Karpas-422 (cell line): ENCODE data around the gene CASQ1. TPM values are rescaled to one million over a fixed set of nuclear protein-coding genes. Genes with fewer than 3 reads are reported as not detected.

Experiments
- DNase-seq: peaks from one replicate; pipeline ENCODE4 v3.0.0-alpha.2; 2015
- H2AFZ ChIP-seq: fragments of 200-600 bp; sonication (generic); 2 replicates; pipeline ENCODE4 v1.6.1; 2014; ENCODE audit warnings: antibody characterized with exemption, low read length, mixed read lengths
- H3K27ac ChIP-seq: fragments of 200-600 bp; sonication (generic); 2 replicates; pipeline ENCODE4 v1.5.1; 2014; ENCODE audit warnings: mild to moderate bottlenecking, low read length, moderate library complexity
- H3K27me3 ChIP-seq: fragments of 200-600 bp; sonication (generic); 2 replicates; pipeline ENCODE4 v1.6.1; 2014; ENCODE audit warnings: low read length, mixed read lengths
- H3K36me3 ChIP-seq: fragments of 200-600 bp; sonication (generic); 2 replicates; pipeline ENCODE4 v1.6.1; 2014; ENCODE audit warnings: low read length, mixed read lengths; ENCODE audit not compliant: insufficient read depth
- H3K4me1 ChIP-seq: fragments of 200-600 bp; sonication (generic); 2 replicates; pipeline ENCODE4 v1.6.1; 2014; ENCODE audit warnings: mild to moderate bottlenecking, low read length, mixed read lengths
- H3K4me2 ChIP-seq: fragments of 200-600 bp; sonication (generic); 2 replicates; pipeline ENCODE4 v1.6.1; 2014; ENCODE audit warnings: low read length, low read depth, mild to moderate bottlenecking; ENCODE audit not compliant: poor library complexity, severe bottlenecking
- H3K4me3 ChIP-seq: fragments of 200-600 bp; sonication (generic); 2 replicates; pipeline ENCODE4 v1.5.1; 2014; ENCODE audit warnings: mild to moderate bottlenecking, antibody characterized with exemption, low read length, mixed read lengths
- H3K79me2 ChIP-seq: fragments of 200-600 bp; sonication (generic); 2 replicates; pipeline ENCODE4 v1.6.1; 2014; ENCODE audit warnings: mild to moderate bottlenecking, low read length, mixed read lengths
- H3K9ac ChIP-seq: fragments of 200-600 bp; sonication (generic); 2 replicates; pipeline ENCODE4 v1.6.0; 2014; ENCODE audit warnings: low read length
- H3K9me2 ChIP-seq: fragments of 200-600 bp; sonication (generic), shearing (Covaris generic); replicated peaks from 2 replicates; pipeline ENCODE4 v1.6.0; 2014; ENCODE audit warnings: mild to moderate bottlenecking, low read length, moderate library complexity; ENCODE audit not compliant: insufficient read depth
- H3K9me3 ChIP-seq: fragments of 300-700, 200-600 bp; sonication (generic); 2 replicates; pipeline ENCODE4 v1.6.1; 2014; ENCODE audit warnings: low read length, mixed read lengths
- H4K20me1 ChIP-seq: fragments of 200-600 bp; sonication (generic); 2 replicates; pipeline ENCODE4 v1.6.1; 2014; ENCODE audit warnings: mild to moderate bottlenecking, antibody characterized with exemption, low read length, low read depth; ENCODE audit not compliant: insufficient read depth
- total RNA-seq: library from RNA; depleted of rRNA; stranded (reverse); fragments of >200 nt; shearing (Covaris generic); gene quantifications from 2 replicates; pipeline ENCODE4 v1.2.3, GENCODE V29; 2014; ENCODE audit warnings: low replicate concordance

CASQ1 gene
- total RNA-seq, 1 experiment from 2014 or later, result not detected

DNA sequence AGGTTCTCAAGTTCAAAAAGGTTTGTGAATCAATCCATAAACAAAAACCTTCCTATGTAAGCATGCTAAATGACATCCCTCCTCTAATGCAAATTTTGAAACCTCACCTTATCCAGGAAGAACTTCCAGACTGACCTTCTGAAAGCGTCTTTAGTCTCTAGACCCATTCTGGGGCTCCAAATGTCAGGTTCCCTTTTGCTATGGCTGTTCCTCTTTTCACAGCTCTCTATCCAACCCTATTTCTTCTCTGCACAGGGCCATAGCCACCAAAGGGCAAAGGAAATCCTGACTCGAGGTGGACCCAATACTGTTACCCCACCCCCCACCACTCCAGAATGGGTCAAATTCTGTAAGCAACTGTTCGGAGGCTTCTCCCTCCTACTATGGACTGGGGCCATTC, 35.6 kb upstream of the CASQ1 start:
- no peak overlapping the region for H3K27ac ChIP-seq
- H3K9me2 ChIP-seq, result no peaks in the 10 kb centered on the region
- H3K27me3 ChIP-seq, result no peaks in the 10 kb centered on the region
- H2AFZ ChIP-seq, result no peak overlapping the region
- H3K4me1 ChIP-seq, result no peaks in the 10 kb centered on the region
- H3K4me3 ChIP-seq, result no peak overlapping the region
- H3K9ac ChIP-seq, result no peak overlapping the region
- no peaks in the 10 kb centered on the region for H3K9me3 ChIP-seq
- no peaks in the 10 kb centered on the region for H3K79me2 ChIP-seq
- H3K4me2 ChIP-seq, result no peak overlapping the region
- no peaks in the 10 kb centered on the region for H3K36me3 ChIP-seq
- no peaks in the 10 kb centered on the region for H4K20me1 ChIP-seq
- DNase-seq, result no peak

DNA sequence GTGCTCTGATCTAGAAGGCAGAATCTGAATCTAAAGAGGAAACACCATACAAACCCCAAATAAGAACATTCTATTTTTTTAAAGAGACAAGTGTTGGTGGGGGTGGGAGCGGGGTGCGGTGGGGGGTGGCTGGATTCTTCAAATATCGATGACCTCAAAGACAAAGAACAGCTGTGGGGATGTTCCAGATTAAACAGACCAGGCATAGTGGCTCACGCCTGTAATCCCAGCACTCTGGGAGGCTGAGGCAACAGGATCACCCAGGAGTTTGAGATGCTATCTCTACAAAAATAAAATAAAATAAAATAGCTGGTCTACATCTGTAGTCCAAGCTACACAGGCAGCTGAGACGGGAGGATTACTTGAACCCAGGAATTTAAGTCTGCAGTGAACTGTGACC, 34.0 kb upstream of the CASQ1 start:
- no peaks in the 10 kb centered on the region for H3K79me2 ChIP-seq
- no peaks in the 10 kb centered on the region for H3K27me3 ChIP-seq
- H3K9me3 ChIP-seq, result no peaks in the 10 kb centered on the region
- H3K27ac ChIP-seq, result no peak overlapping the region
- no peaks in the 10 kb centered on the region for H4K20me1 ChIP-seq
- no peak for DNase-seq
- H3K9me2 ChIP-seq, result no peaks in the 10 kb centered on the region
- no peak overlapping the region for H2AFZ ChIP-seq
- no peak overlapping the region for H3K4me2 ChIP-seq
- no peak overlapping the region for H3K4me3 ChIP-seq
- no peaks in the 10 kb centered on the region for H3K36me3 ChIP-seq
- no peak overlapping the region for H3K9ac ChIP-seq
- H3K4me1 ChIP-seq, result no peaks in the 10 kb centered on the region

DNA sequence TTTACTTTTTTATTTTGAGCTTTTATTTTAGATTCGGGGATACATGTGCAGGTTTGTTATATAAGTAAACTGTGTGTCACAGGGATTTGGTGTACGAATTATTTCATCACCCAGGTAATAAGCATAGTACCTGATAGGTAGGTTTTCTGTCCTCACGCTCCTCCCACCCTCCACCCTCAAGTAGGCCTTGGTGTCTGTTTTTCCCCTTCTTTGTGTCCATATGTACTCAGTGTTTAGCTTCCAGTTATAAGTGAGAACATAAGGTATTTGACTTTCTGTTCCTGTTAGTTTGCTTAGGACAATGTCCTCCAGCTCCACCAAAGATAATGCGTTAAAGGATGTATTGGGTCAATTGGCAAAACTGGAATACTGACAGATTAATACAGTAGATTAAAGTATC, 33.2 kb upstream of the CASQ1 start:
- no peak overlapping the region for H3K4me3 ChIP-seq
- no peaks in the 10 kb centered on the region for H3K79me2 ChIP-seq
- H3K4me2 ChIP-seq, result no peak overlapping the region
- H3K9ac ChIP-seq, result no peak overlapping the region
- no peaks in the 10 kb centered on the region for H3K9me3 ChIP-seq
- no peak for DNase-seq
- no peak overlapping the region for H3K27ac ChIP-seq
- H3K27me3 ChIP-seq, result no peaks in the 10 kb centered on the region
- H3K9me2 ChIP-seq, result no peaks in the 10 kb centered on the region
- no peaks in the 10 kb centered on the region for H3K4me1 ChIP-seq
- no peaks in the 10 kb centered on the region for H3K36me3 ChIP-seq
- H4K20me1 ChIP-seq, result no peaks in the 10 kb centered on the region
- no peak overlapping the region for H2AFZ ChIP-seq

DNA sequence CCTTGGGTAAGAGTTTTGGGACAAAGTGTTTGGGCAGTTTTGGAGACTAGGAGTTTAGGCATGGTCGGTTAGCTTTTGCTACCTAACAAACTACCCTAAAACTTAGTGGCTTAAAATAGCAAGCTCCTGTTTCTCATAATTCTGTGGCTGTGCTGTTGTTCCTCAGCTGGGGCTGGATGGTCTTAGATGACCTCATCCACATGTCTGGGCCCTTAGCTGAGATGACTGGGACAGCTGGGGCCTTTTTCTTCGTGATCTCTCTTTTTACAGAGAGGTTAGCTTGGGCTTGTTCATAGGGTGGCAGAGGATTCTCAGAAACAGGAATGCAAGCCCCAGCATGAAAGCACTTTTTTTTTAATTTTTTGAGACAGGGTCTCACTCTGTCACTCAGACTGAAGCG, 32.3 kb upstream of the CASQ1 start:
- no peaks in the 10 kb centered on the region for H3K9me3 ChIP-seq
- DNase-seq, result no peak
- H3K27ac ChIP-seq, result no peak overlapping the region
- no peaks in the 10 kb centered on the region for H3K9me2 ChIP-seq
- H3K4me1 ChIP-seq, result no peaks in the 10 kb centered on the region
- no peaks in the 10 kb centered on the region for H3K27me3 ChIP-seq
- no peak overlapping the region for H3K4me2 ChIP-seq
- H2AFZ ChIP-seq, result no peak overlapping the region
- no peak overlapping the region for H3K9ac ChIP-seq
- no peaks in the 10 kb centered on the region for H3K79me2 ChIP-seq
- no peaks in the 10 kb centered on the region for H3K36me3 ChIP-seq
- no peak overlapping the region for H3K4me3 ChIP-seq
- H4K20me1 ChIP-seq, result no peaks in the 10 kb centered on the region

DNA sequence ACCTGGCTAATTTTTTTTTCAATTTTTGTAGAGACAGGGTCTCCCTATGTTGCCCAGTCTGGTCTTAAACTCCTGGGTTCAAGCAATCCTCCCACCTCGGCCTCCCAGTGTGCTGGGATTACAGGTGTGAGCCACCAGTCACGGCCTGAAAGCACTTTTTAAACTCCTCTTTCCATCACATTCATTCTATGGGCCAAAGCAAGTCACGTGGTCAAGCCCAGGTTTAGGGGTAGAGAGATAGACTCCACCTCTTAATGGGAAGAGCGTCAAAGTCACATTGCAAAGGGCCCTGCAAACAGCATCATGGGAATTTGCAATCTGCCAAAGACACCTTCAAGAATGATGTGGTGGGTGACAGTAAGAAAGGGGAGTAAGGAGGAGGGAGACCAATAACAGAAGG, 31.8 kb upstream of the CASQ1 start:
- no peaks in the 10 kb centered on the region for H3K4me1 ChIP-seq
- H3K9me2 ChIP-seq, result no peaks in the 10 kb centered on the region
- H3K27me3 ChIP-seq, result no peaks in the 10 kb centered on the region
- no peak for DNase-seq
- H3K9ac ChIP-seq, result no peak overlapping the region
- no peak overlapping the region for H3K4me3 ChIP-seq
- H3K27ac ChIP-seq, result no peak overlapping the region
- H4K20me1 ChIP-seq, result no peaks in the 10 kb centered on the region
- H3K9me3 ChIP-seq, result no peaks in the 10 kb centered on the region
- H3K79me2 ChIP-seq, result no peaks in the 10 kb centered on the region
- no peak overlapping the region for H3K4me2 ChIP-seq
- no peaks in the 10 kb centered on the region for H3K36me3 ChIP-seq
- H2AFZ ChIP-seq, result no peak overlapping the region

DNA sequence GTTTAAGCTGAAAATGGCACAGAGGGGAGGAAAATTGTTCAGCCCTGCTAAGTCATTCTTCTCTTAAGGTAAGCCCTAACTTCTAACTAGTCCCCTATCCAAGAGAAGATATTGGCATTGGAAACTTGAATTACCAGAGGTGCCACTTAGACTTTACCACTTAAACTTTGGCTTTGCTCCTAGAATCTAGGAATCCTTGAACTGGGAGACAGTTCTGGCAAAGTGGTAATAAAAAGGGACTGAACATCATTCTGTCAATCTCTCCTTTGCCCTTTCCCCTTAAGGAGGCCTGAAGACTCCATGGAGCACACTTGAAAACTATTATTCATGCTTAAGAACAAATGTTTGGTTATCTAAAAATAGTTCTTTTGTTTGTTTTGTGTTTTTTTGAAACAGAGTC, 30.5 kb upstream of the CASQ1 start:
- H3K4me2 ChIP-seq, result no peak overlapping the region
- no peaks in the 10 kb centered on the region for H3K4me1 ChIP-seq
- H3K9ac ChIP-seq, result no peak overlapping the region
- no peak overlapping the region for H3K27ac ChIP-seq
- DNase-seq, result no peak
- no peaks in the 10 kb centered on the region for H3K9me2 ChIP-seq
- no peaks in the 10 kb centered on the region for H3K27me3 ChIP-seq
- no peaks in the 10 kb centered on the region for H3K79me2 ChIP-seq
- no peak overlapping the region for H2AFZ ChIP-seq
- no peaks in the 10 kb centered on the region for H3K36me3 ChIP-seq
- no peak overlapping the region for H3K4me3 ChIP-seq
- no peaks in the 10 kb centered on the region for H4K20me1 ChIP-seq
- H3K9me3 ChIP-seq, result no peaks in the 10 kb centered on the region

DNA sequence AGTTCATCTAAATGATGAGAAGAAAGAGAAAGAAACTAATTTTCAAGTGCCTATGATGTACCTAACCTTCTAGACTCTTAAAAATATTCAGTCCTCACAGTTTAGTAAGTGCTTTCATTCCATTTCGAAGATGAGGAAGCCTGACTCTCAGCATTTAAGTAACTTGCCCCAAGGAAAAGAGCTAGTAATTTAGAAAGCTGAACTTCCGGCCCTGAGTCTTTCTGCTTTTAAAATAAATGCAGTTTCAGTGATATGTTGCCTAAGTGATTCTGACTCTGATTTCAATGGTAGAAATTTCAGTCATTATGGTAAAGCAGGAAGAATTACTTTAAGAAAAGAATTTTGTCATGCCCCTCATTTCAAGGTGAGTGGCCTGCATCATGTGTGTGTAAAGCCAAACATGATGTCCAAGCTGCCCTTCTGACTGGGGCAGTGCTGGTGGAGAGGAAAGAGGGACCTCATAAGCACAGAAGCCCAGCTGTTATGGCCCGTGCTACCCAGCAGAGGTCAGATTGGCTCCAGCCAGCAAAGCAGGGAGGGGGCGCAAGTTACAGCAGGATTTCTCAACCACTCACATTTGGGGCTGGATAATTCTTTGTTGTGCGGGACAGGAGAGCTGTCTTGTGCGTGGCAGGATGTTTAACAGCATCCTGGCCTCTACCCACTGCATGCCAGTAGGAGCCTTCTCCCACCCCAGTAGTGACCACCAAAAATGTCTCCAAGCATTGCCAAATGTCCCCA, 28.2 kb upstream of the CASQ1 start:
- Histone ChIP-seq H3K27ac (no peak overlapping the region), H3K9me2 (no peaks in the 10 kb centered on the region), H3K27me3 (no peaks in the 10 kb centered on the region), H3K4me1 (no peaks in the 10 kb centered on the region), H3K9me3 (no peaks in the 10 kb centered on the region), H3K4me3 (no peak overlapping the region), H3K9ac (no peak overlapping the region), H4K20me1 (no peaks in the 10 kb centered on the region), H2AFZ (no peak overlapping the region), H3K79me2 (no peaks in the 10 kb centered on the region), H3K4me2 (no peak overlapping the region), H3K36me3 (no peaks in the 10 kb centered on the region)
- DNase-seq, result peak; percentile 52

DNA sequence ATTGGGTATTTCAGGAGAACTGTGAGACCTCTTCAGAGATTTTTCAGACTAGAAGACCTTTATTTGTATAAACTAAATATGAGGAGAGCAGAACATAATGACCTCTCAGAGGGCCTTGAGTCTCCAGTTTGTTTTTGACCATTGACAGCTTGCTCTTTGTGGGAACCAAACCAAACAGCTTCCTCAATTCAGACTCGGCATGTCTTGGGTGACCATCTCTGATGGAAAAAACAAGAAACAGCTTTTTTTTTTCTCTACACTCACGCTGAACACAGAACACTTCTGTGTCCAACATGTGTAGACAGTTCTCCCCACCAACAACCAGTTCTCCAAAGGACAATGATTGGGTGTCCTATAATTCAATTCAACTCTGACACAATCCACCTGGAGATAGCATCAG, 27.4 kb upstream of the CASQ1 start:
- H3K4me1 ChIP-seq, result no peaks in the 10 kb centered on the region
- no peaks in the 10 kb centered on the region for H3K9me2 ChIP-seq
- H3K36me3 ChIP-seq, result no peaks in the 10 kb centered on the region
- no peak overlapping the region for H3K4me3 ChIP-seq
- no peak for DNase-seq
- H3K9me3 ChIP-seq, result no peaks in the 10 kb centered on the region
- H3K4me2 ChIP-seq, result no peak overlapping the region
- no peaks in the 10 kb centered on the region for H3K27me3 ChIP-seq
- H3K27ac ChIP-seq, result no peak overlapping the region
- H2AFZ ChIP-seq, result no peak overlapping the region
- no peaks in the 10 kb centered on the region for H4K20me1 ChIP-seq
- no peak overlapping the region for H3K9ac ChIP-seq
- no peaks in the 10 kb centered on the region for H3K79me2 ChIP-seq
